HepG2 (cell line): ENCODE data around the gene LRRC25. TPM values are rescaled to one million over a fixed set of nuclear protein-coding genes. Genes with fewer than 3 reads are reported as not detected.

Experiments used
- AKNA ChIP-seq: sonication (generic); formaldehyde crosslinking; IDR thresholded peaks from 2 replicates; pipeline ENCODE4 v1.4.0; 2020; ENCODE audit warnings: missing genetic modification reagents, borderline replicate concordance
- CHD2 ChIP-seq: IDR thresholded peaks from 2 replicates; pipeline ENCODE4 v1.6.1; 2011; ENCODE audit warnings: low read depth, low read length, improper control_type of control experiment
- MEIS2 ChIP-seq: sonication (generic); formaldehyde crosslinking; IDR thresholded peaks from 2 replicates; pipeline ENCODE4 v1.9.0; 2021; ENCODE audit warnings: mild to moderate bottlenecking, missing genetic modification reagents
- MLLT10 ChIP-seq: sonication (generic); formaldehyde crosslinking; IDR thresholded peaks from 2 replicates; pipeline ENCODE4 v1.4.0; 2020; ENCODE audit warnings: missing genetic modification reagents
- MYPOP ChIP-seq: sonication (generic); formaldehyde crosslinking; IDR thresholded peaks from 2 replicates; pipeline ENCODE4 v1.8.1; 2023; ENCODE audit warnings: mild to moderate bottlenecking, moderate library complexity, missing genetic modification reagents
- NFKB2 ChIP-seq: sonication (generic); formaldehyde crosslinking; IDR thresholded peaks from 2 replicates; pipeline ENCODE4 v1.4.0; 2020; ENCODE audit warnings: missing genetic modification reagents, borderline replicate concordance
- PBX2 ChIP-seq: IDR thresholded peaks from 2 replicates; pipeline ENCODE4 v1.6.1; 2016; ENCODE audit warnings: control low read depth
- RAD51 ChIP-seq: fragments of 450-650 bp; IDR thresholded peaks from 2 replicates; pipeline ENCODE4 v1.6.1; 2016; ENCODE audit warnings: borderline replicate concordance
- TCF7 ChIP-seq: sonication (generic); IDR thresholded peaks from 2 replicates; pipeline ENCODE4 v1.6.1; 2016; ENCODE audit warnings: antibody characterized with exemption, low read depth
- XRCC5 ChIP-seq: fragments of 200-400 bp; formaldehyde crosslinking; optimal IDR thresholded peaks from 2 replicates; pipeline ENCODE3; 2017; ENCODE audit warnings: mild to moderate bottlenecking, low read length
- ZBTB14 ChIP-seq: sonication (generic); formaldehyde crosslinking; IDR thresholded peaks from 2 replicates; pipeline ENCODE4 v1.4.0; 2020; ENCODE audit warnings: missing genetic modification reagents
- ZFP36L1 ChIP-seq: sonication (generic); formaldehyde crosslinking; IDR thresholded peaks from 2 replicates; pipeline ENCODE4 v1.8.0; 2022; ENCODE audit warnings: mild to moderate bottlenecking, missing genetic modification reagents, moderate library complexity
- ZKSCAN5 ChIP-seq: sonication (generic); formaldehyde crosslinking; IDR thresholded peaks from 2 replicates; pipeline ENCODE4 v1.5.1; 2020; ENCODE audit warnings: mild to moderate bottlenecking, missing genetic modification reagents
- ZMAT3 ChIP-seq: sonication (generic); formaldehyde crosslinking; conservative IDR thresholded peaks from 2 replicates; pipeline ENCODE4 v1.7.0; 2021; ENCODE audit warnings: missing genetic modification reagents
- ZNF20 ChIP-seq: sonication (generic); formaldehyde crosslinking; IDR thresholded peaks from 2 replicates; pipeline ENCODE4 v1.4.0; 2020; ENCODE audit warnings: mild to moderate bottlenecking, moderate library complexity, missing genetic modification reagents
- ZNF296 ChIP-seq: sonication (generic); formaldehyde crosslinking; conservative IDR thresholded peaks from 2 replicates; pipeline ENCODE4 v1.5.0; 2020; ENCODE audit warnings: mild to moderate bottlenecking, missing genetic modification reagents
- ZSCAN29 ChIP-seq: sonication (generic); formaldehyde crosslinking; conservative IDR thresholded peaks from 2 replicates; pipeline ENCODE4 v1.4.0; 2020; ENCODE audit warnings: mild to moderate bottlenecking, missing genetic modification reagents
- polyA plus RNA-seq, 8 experiments: library from polyadenylated mRNA; depleted of rRNA in 3 of 8; stranded (reverse) in 7 of 8; unstranded in 1 of 8; fragments of >200 nt; fragmentation: Illumina TruSeq in 4 of 8; extraction: Trizol in 4 of 8; gene quantifications; 2 replicates each; pipeline versions ENCODE4 v1.2.1 to v1.2.3, GENCODE V29; 2011 to 2016; ENCODE audit warnings: low read depth in 4 of 8, missing spikeins in 1 of 8, mixed read lengths in 1 of 8; ENCODE audit not compliant: insufficient read depth in 1 of 8
- total RNA-seq, 5 experiments: library from RNA; depleted of rRNA; stranded (reverse); fragments of >200 nt; fragmentation: Illumina TruSeq; extraction: Trizol; gene quantifications; 2 replicates each; pipeline ENCODE4 v1.2.3, GENCODE V29; 2016; ENCODE audit warnings: low read depth in 1 of 5
- TF ChIP-seq, protein P1 (sequence below): sonication (generic); formaldehyde crosslinking; IDR thresholded peaks from 2 replicates; pipeline ENCODE4 v1.8.0; 2022; ENCODE audit warnings: mild to moderate bottlenecking, missing genetic modification reagents, moderate library complexity
- TF ChIP-seq, protein P2 (sequence below): IDR thresholded peaks from 2 replicates; pipeline ENCODE4 v1.6.1; 2016; ENCODE audit warnings: low read depth, control low read depth

The LRRC25 gene
- total and polyA plus RNA-seq, 2 of the 13 experiments (the other 11 are each of a cell fraction or from before 2014, with no cell fraction given) = 0.13 to 0.53 TPM

DNA sequence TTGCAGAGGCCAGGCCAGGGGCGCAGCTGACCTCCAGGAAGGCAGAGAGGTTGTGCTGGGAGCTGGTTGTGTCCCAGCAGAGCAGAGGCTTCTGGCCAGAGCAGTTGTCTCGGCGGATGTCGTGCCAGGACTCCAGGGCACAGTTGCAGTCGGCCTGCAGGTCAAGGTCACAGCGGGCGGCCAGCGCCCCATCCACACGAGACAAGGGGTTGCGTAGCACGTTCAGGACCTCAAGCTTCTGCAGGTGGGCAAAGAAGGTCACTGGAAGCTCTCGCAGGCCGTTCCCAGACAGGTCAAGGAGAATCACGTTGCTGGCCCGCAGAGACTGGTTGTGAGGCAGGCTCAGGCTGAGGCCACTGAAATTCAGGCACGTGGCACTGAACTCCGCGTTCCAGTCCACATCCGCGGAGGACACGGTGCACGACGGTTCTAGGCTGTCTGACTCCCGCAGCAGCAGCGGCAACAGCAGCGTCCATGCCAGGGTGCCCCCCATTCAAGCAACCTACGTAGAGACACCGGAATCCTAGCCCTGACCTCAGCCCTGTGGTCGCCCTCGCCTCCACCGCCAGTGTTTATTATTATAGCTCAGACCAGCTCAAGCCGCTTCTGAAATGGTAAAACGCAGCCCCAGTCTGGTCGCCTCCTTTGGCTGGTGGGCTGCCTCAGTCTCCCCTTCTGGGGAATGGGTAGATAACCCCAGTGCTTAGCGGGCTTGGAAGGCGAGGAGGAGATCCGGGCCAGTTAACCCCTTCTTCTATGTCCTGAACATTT is 766 bp downstream of the LRRC25 start (continued):
- TF ChIP-seq ZKSCAN5 (CRISPR knock-in tag) = no peak
- TF ChIP-seq, protein P1, sequence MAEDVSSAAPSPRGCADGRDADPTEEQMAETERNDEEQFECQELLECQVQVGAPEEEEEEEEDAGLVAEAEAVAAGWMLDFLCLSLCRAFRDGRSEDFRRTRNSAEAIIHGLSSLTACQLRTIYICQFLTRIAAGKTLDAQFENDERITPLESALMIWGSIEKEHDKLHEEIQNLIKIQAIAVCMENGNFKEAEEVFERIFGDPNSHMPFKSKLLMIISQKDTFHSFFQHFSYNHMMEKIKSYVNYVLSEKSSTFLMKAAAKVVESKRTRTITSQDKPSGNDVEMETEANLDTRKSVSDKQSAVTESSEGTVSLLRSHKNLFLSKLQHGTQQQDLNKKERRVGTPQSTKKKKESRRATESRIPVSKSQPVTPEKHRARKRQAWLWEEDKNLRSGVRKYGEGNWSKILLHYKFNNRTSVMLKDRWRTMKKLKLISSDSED (CRISPR knock-in tag) = no peak
- no peak for TF ChIP-seq ZFP36L1
- TF ChIP-seq AKNA (CRISPR knock-in tag) = no peak
- no peak for TF ChIP-seq ZBTB14
- TF ChIP-seq PBX2 = no peak
- TF ChIP-seq MEIS2 = no peak
- TF ChIP-seq CHD2 = no peak
- no peak for TF ChIP-seq ZMAT3 (CRISPR knock-in tag)
- no peak for TF ChIP-seq MYPOP (CRISPR knock-in tag)
- TF ChIP-seq TCF7 = no peak
- TF ChIP-seq ZNF20 (CRISPR knock-in tag) = no peak
- no peak for TF ChIP-seq XRCC5
- TF ChIP-seq NFKB2 (CRISPR knock-in tag) = peak; percentile 67; the same call in 1 of the 2 replicates
- TF ChIP-seq ZSCAN29 (CRISPR knock-in tag) = no peak; the same call in 1 of the 2 replicates
- TF ChIP-seq, protein P2, sequence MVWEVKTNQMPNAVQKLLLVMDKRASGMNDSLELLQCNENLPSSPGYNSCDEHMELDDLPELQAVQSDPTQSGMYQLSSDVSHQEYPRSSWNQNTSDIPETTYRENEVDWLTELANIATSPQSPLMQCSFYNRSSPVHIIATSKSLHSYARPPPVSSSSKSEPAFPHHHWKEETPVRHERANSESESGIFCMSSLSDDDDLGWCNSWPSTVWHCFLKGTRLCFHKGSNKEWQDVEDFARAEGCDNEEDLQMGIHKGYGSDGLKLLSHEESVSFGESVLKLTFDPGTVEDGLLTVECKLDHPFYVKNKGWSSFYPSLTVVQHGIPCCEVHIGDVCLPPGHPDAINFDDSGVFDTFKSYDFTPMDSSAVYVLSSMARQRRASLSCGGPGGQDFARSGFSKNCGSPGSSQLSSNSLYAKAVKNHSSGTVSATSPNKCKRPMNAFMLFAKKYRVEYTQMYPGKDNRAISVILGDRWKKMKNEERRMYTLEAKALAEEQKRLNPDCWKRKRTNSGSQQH (CRISPR knock-in tag) = no peak
- no peak for TF ChIP-seq ZNF296 (CRISPR knock-in tag)
- TF ChIP-seq MLLT10 (CRISPR knock-in tag) = no peak
- TF ChIP-seq RAD51 = no peak
